Spleen (tissue), 11 donors: ENCODE data around the gene SECISBP2. TPM values are rescaled to one million over a fixed set of nuclear protein-coding genes. Genes with fewer than 3 reads are reported as not detected.

Experiments
- DNase-seq: peaks from one replicate; pipeline ENCODE4 v3.0.0-alpha.2; 2020
- H3K27ac ChIP-seq, 8 donors: fragments of 200-600 bp; sonication (generic) in 7 of 8; 1 replicate in 4 of 8; 2 replicates in 4 of 8; pipeline versions ENCODE4 v1.5.0 to v1.8.0; 2016 to 2021; ENCODE audit warnings: inconsistent platforms in 4 of 8, mild to moderate bottlenecking in 4 of 8, moderate library complexity in 1 of 8
- H3K27me3 ChIP-seq, 7 donors: fragments of 200-600 bp; sonication (generic) in 6 of 7; replicated peaks in 1 of 7; 1 replicate in 4 of 7; 2 replicates in 3 of 7; pipeline versions ENCODE4 v1.5.0 to v1.8.0; 2016 to 2021; ENCODE audit warnings: inconsistent platforms in 3 of 7, mild to moderate bottlenecking in 1 of 7
- H3K36me3 ChIP-seq, 6 donors: fragments of 200-600 bp; sonication (generic) in 5 of 6; 1 replicate in 4 of 6; 2 replicates in 2 of 6; pipeline versions ENCODE4 v1.5.0 to v1.8.0; 2016 to 2021; ENCODE audit warnings: inconsistent platforms in 2 of 6
- H3K4me1 ChIP-seq, 6 donors: fragments of 200-600 bp; sonication (generic) in 5 of 6; 1 replicate in 3 of 6; 2 replicates in 3 of 6; pipeline versions ENCODE4 v1.5.0 to v1.8.0; 2016 to 2021; ENCODE audit warnings: inconsistent platforms in 3 of 6
- H3K4me3 ChIP-seq, 8 donors: fragments of 200-600 bp; sonication (generic) in 7 of 8; 1 replicate in 4 of 8; 2 replicates in 4 of 8; pipeline versions ENCODE4 v1.5.0 to v1.8.0; 2016 to 2021; ENCODE audit warnings: inconsistent platforms in 4 of 8, mild to moderate bottlenecking in 4 of 8, moderate library complexity in 2 of 8
- H3K9me3 ChIP-seq, 8 donors: fragments of 200-600 bp; sonication (generic) in 7 of 8; 1 replicate in 4 of 8; 2 replicates in 4 of 8; pipeline versions ENCODE4 v1.5.0 to v1.8.0; 2016 to 2021; ENCODE audit warnings: inconsistent platforms in 4 of 8
- POLR2A ChIP-seq, 3 donors: fragments of 450-650 bp; IDR thresholded peaks; one replicate each; pipeline ENCODE4 v1.5.1; 2017; ENCODE audit warnings: antibody characterized with exemption in 3 of 3, mild to moderate bottlenecking in 1 of 3
- POLR2AphosphoS5 ChIP-seq, 3 donors: sonication (generic); formaldehyde crosslinking; IDR thresholded peaks; one replicate each; pipeline ENCODE4 v1.5.1; 2017; ENCODE audit warnings: antibody characterized with exemption in 3 of 3
- WGBS, 5 donors: extraction: QIAGEN DNeasy Blood & Tissue Kit in 3 of 5; methylation state at CpG; one replicate each; pipeline versions ENCODE4 v1.1.5 to v1.1.7; 2013 to 2018; 5-methylcytosine and 5-hydroxymethylcytosine counted together
- intact Hi-C: fragments of 100-400 bp; cut with DNase I; formaldehyde crosslinking; loops from one replicate; pipeline ENCODE4 v1.15.0; 2023; ENCODE audit warnings: low total_unique reads
- polyA plus RNA-seq, 3 donors: library from polyadenylated mRNA; stranded (reverse); fragments of 200-250 nt; gene quantifications; one replicate each; pipeline ENCODE4 v1.2.1, GENCODE V29; 2013
- total RNA-seq, 7 donors: library from RNA; depleted of rRNA in 3 of 7; stranded (reverse); fragments of >200 nt in 3 of 7; fragmentation: NEBNext Ultra II Directional in 4 of 7; extraction: Animal tissue kit (Norgen Biotek cat#: 25700) in 4 of 7; gene quantifications; one replicate each; pipeline versions ENCODE4 v1.1.0 to v1.2.1, GENCODE V29; 2016 to 2021
- TF ChIP-seq, protein P1 (sequence below), 11 experiments: fragments of 200-600 bp in 7 of 11; fragments of 450-650 bp in 4 of 11; sonication (generic) in 4 of 11; IDR thresholded peaks in 8 of 11; conservative IDR thresholded peaks in 3 of 11; 1 replicate in 7 of 11; 2 replicates in 4 of 11; pipeline versions ENCODE4 v1.4.0 to v1.8.0; 2016 to 2021; ENCODE audit warnings: antibody characterized with exemption in 11 of 11, inconsistent platforms in 4 of 11, mild to moderate bottlenecking in 1 of 11
- donor health status: healthy with polysubstance abuse.
- donor health status: DM: no; HTN: no; CAD: no; lungs with moderate emphysema.
- donor health status: DM: no; HTN: no; CAD: no.
- donor health status: Bipolar disorder and iron deficiency.
- donor health status: healthy.
- donor health status: DM: no; HTN: no; CAD: no.
- donor health status: DM: yes; HTN: yes; CAD: no.

The SECISBP2 gene
- total and polyA plus RNA-seq, 10 donors: 20.7 to 117 (median 82.3) TPM

DNA sequence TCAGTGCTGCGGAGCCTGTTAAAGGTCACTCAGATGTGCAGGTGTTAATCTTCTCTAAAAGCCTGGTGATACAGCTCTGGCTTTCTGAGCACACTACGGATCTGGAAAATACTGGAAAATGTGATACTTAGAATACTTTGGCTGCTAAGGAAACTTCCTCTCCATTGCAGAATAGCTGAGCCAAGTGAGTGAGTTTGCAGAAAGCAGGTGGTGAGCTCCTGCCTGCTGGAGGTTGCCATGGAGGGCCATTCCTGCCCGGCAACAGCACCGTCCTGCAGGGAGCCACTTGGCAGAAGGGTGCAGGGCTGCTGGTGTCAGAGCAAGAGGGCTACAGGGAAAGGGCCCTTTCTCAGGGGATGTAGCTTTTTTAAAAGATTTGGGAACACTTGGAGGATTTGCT lies 40.7 kb downstream of the SECISBP2 start:
- TF ChIP-seq, protein P1, sequence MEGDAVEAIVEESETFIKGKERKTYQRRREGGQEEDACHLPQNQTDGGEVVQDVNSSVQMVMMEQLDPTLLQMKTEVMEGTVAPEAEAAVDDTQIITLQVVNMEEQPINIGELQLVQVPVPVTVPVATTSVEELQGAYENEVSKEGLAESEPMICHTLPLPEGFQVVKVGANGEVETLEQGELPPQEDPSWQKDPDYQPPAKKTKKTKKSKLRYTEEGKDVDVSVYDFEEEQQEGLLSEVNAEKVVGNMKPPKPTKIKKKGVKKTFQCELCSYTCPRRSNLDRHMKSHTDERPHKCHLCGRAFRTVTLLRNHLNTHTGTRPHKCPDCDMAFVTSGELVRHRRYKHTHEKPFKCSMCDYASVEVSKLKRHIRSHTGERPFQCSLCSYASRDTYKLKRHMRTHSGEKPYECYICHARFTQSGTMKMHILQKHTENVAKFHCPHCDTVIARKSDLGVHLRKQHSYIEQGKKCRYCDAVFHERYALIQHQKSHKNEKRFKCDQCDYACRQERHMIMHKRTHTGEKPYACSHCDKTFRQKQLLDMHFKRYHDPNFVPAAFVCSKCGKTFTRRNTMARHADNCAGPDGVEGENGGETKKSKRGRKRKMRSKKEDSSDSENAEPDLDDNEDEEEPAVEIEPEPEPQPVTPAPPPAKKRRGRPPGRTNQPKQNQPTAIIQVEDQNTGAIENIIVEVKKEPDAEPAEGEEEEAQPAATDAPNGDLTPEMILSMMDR (IDR thresholded peaks at IDR 0.05 in 8 of 11, conservative IDR thresholded peaks at IDR 0.05 in 3 of 11): no peak
- TF ChIP-seq POLR2AphosphoS5 (IDR thresholded peaks at IDR 0.05): peak in 2 of 3 donors; percentile 35 to 52
- no peak for DNase-seq
- H3K4me1 ChIP-seq: peaks cover 0 to 67% (median 24%) of the 10 kb centered on the region in 6 donors
- H3K27ac ChIP-seq: peak overlapping the region in 6 of 8 donors; percentile 19 to 82 (median 60)
- WGBS, 5 donors: 51 to 73% (median 63%) methylated on average over 4 of the region's 4 CpGs
- no peaks in the 10 kb centered on the region for H3K27me3 ChIP-seq
- H3K4me3 ChIP-seq: no peak overlapping the region
- H3K9me3 ChIP-seq: no peaks in the 10 kb centered on the region
- H3K36me3 ChIP-seq: peaks cover 5 to 100% (median 87%) of the 10 kb centered on the region in 6 donors
- intact Hi-C loops: no loop called here

DNA sequence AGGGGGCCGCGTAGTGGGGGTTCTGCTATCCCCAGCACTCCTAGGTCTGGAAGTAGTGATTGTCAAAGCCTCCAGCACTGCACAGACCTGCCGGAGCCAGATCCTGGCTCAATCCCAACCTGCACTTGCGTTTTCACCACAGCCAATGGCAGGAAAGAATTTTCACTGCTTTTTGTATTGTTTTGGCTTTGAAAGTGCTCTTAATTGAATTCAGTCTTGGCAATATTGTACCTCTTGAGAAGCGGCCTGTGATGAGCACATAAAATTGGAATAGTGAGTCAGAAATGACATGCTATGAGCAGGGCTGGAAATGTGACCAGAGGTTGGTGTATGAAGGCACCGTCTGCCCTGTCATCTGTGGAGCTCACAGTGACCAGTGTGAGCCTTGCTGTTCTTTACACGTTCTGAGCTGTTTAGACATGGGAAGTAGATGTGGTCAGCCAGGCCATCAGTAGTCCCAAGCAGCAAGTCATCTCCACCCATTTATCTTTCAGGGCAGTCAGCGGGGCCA lies 41.5 kb downstream of the SECISBP2 start:
- no peak for DNase-seq
- H3K27me3 ChIP-seq: no peaks in the 10 kb centered on the region
- peaks cover 0 to 69% (median 28%) of the 10 kb centered on the region in 6 donors for H3K4me1 ChIP-seq
- no peaks in the 10 kb centered on the region for H3K9me3 ChIP-seq
- intact Hi-C loops: no loop called here
- H3K4me3 ChIP-seq: no peak overlapping the region
- TF ChIP-seq POLR2AphosphoS5 (IDR thresholded peaks at IDR 0.05) (peak in 1 of 3 donors; percentile 21), POLR2A (IDR thresholded peaks at IDR 0.05) (no peak)
- TF ChIP-seq, protein P1 (IDR thresholded peaks at IDR 0.05 in 8 of 11, conservative IDR thresholded peaks at IDR 0.05 in 3 of 11): no peak
- peak overlapping the region in 7 of 8 donors; percentile 41 to 82 (median 67) for H3K27ac ChIP-seq
- WGBS, 5 donors: 68 to 82% (median 76%) methylated on average over 8 of the region's 8 CpGs
- peaks cover 3 to 97% (median 80%) of the 10 kb centered on the region in 6 donors for H3K36me3 ChIP-seq

DNA sequence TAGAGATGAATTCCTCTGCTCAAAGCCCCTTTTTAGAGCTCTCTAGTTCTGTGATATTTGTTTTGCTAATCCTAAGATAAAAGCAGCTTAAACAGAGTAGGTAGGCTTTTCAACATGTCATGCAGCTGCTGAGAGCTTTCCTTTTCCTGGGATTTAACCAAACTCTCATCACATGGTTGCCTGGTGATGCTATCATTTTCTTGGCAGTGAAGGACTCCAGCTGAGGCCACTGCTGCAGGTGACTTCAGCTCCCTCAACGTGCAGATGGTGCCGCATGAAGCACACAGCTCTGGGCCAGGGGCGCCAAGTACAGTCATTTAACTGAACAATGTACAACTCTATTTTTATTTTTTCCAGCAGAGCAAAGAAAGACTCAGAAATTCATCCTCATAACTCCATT lies 42.2 kb downstream of the SECISBP2 start:
- intact Hi-C loops: no loop called here
- TF ChIP-seq, protein P1 (IDR thresholded peaks at IDR 0.05 in 8 of 11, conservative IDR thresholded peaks at IDR 0.05 in 3 of 11): no peak
- TF ChIP-seq POLR2AphosphoS5 (IDR thresholded peaks at IDR 0.05) (no peak), POLR2A (IDR thresholded peaks at IDR 0.05) (no peak)
- H3K36me3 ChIP-seq: peaks cover 0 to 96% (median 73%) of the 10 kb centered on the region in 6 donors
- no peak for DNase-seq
- no peak overlapping the region for H3K4me3 ChIP-seq
- H3K27ac ChIP-seq: peak overlapping the region in 7 of 8 donors; percentile 41 to 82 (median 67)
- no peaks in the 10 kb centered on the region for H3K9me3 ChIP-seq
- 73 to 83% (median 76%) methylated on average over 3 of the region's 3 CpGs for WGBS, 5 donors
- no peaks in the 10 kb centered on the region for H3K27me3 ChIP-seq
- H3K4me1 ChIP-seq: peaks cover 0 to 69% (median 29%) of the 10 kb centered on the region in 6 donors

DNA sequence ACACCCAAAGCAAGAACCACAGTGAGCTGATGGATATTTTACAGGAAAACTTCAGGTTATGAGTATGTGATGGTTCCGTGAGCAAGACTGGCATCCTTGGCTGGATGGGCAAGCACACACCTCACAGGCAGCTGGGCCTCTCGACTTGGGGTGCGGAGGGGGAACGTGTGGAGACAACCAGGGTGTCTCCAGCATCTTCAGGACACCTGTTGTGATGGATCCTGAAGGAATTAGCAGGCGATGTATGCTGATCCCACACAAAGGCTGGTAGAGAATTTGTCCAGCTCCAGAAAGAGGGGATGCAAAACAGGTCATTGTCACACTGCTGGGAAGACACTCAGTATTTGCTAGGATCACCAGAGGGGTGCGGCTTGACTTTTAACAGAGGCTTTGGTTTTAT lies 42.7 kb downstream of the SECISBP2 start:
- TF ChIP-seq, protein P1 (IDR thresholded peaks at IDR 0.05 in 8 of 11, conservative IDR thresholded peaks at IDR 0.05 in 3 of 11): no peak
- TF ChIP-seq POLR2A (IDR thresholded peaks at IDR 0.05) (no peak), POLR2AphosphoS5 (IDR thresholded peaks at IDR 0.05) (peak in 1 of 3 donors; percentile 12)
- intact Hi-C loops: no loop called here
- no peak for DNase-seq
- Histone ChIP-seq H3K27ac (peak overlapping the region in 4 of 8 donors; percentile 41 to 82 (median 76)), H3K4me1 (peaks cover 0 to 67% (median 29%) of the 10 kb centered on the region in 6 donors), H3K4me3 (no peak overlapping the region), H3K9me3 (no peaks in the 10 kb centered on the region), H3K27me3 (no peaks in the 10 kb centered on the region), H3K36me3 (peaks cover 0 to 90% (median 68%) of the 10 kb centered on the region in 6 donors)
- 96 to 98% (median 97%) methylated on average over 6 of the region's 6 CpGs for WGBS, 5 donors
